Parathyroid adenoma (tissue), 2 donors: Measurements from ENCODE around the gene ARFGEF2.

ENCODE experiments used
- H2AFZ ChIP-seq: fragments of 300-600 bp; sonication (generic); one replicate; pipeline ENCODE4 v1.7.0; 2017; ENCODE audit warnings: antibody characterized with exemption, mild to moderate bottlenecking
- H3K27ac ChIP-seq: fragments of 300-600 bp; sonication (generic); one replicate; pipeline ENCODE4 v1.7.0; 2017
- H3K27me3 ChIP-seq: fragments of 300-600 bp; sonication (generic); one replicate; pipeline ENCODE4 v1.7.0; 2017; ENCODE audit warnings: low read length; ENCODE audit not compliant: control insufficient read depth, insufficient read depth
- H3K36me3 ChIP-seq: fragments of 300-600 bp; sonication (generic); one replicate; pipeline ENCODE4 v1.7.0; 2017; ENCODE audit warnings: low read length; ENCODE audit not compliant: control insufficient read depth, insufficient read depth
- H3K4me1 ChIP-seq: fragments of 300-600 bp; sonication (generic); one replicate; pipeline ENCODE4 v1.7.0; 2017; ENCODE audit warnings: control low read depth
- H3K4me2 ChIP-seq: fragments of 300-600 bp; sonication (generic); one replicate; pipeline ENCODE4 v1.7.0; 2017; ENCODE audit warnings: low read length
- H3K4me3 ChIP-seq: fragments of 300-600 bp; sonication (generic); one replicate; pipeline ENCODE4 v1.7.0; 2017; ENCODE audit warnings: low read depth, low read length
- H3K79me2 ChIP-seq: fragments of 300-600 bp; sonication (generic); one replicate; pipeline ENCODE4 v1.7.0; 2017; ENCODE audit warnings: control low read depth
- H3K9ac ChIP-seq: fragments of 300-600 bp; sonication (generic); one replicate; pipeline ENCODE4 v1.7.0; 2017; ENCODE audit warnings: mild to moderate bottlenecking
- H3K9me3 ChIP-seq: fragments of 300-600 bp; sonication (generic); one replicate; pipeline ENCODE4 v1.7.0; 2017; ENCODE audit warnings: low read length; ENCODE audit not compliant: control insufficient read depth
- TF ChIP-seq, protein P1 (sequence below): fragments of 300-600 bp; sonication (generic); IDR thresholded peaks from one replicate; pipeline ENCODE4 v1.7.0; 2017; ENCODE audit warnings: antibody characterized with exemption, mild to moderate bottlenecking
- donor health status: primary hyperparathyroidism.

The ARFGEF2 gene

DNA sequence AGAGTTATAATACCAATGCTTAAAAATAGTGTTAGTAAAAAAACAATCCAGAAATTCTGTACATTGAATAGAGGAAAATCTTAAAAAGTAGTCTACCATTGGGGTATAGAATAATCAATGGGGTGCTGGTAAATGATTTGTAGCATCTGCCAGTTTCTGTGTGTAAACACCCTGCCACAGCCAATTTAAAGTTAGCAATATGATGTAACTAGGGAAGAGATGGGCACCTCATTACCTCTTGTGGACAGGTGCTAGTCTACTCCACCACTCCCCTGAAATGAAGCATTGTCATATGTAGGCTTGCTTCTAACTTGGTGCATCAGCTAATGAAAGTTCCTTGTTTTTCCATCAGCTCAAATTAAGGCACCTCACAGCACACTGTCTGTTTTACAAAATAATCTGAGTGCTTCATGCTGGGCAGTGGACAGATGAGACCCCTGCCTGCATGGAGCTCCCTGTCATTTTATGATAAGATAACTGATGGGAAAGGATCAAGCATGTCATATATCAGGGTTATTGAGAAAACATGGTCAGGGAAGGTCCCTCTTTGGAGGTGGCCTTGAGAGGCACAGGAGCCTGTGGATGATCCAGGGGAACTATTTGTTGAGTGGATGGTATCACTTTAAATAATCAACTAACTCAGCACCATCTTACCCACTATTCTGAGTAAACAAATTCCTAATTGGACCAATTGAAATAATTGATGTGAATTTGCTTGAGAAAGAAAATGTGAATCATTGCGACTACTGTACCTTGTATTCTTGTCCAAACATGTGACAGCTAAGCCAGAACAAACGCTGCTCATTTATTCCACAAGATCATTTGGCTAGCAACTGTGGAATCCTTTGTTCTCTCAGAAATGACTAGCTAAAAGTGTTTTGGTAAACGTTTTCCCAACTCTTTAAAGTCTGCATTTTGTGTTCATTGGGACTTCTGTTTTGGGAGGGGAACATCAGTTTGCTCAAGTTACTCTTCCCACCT, 78.7 kb downstream of the ARFGEF2 start:
- no peaks in the 10 kb centered on the region for H3K79me2 ChIP-seq
- no peak overlapping the region for H3K27ac ChIP-seq
- H3K4me3 ChIP-seq, result no peak overlapping the region

DNA sequence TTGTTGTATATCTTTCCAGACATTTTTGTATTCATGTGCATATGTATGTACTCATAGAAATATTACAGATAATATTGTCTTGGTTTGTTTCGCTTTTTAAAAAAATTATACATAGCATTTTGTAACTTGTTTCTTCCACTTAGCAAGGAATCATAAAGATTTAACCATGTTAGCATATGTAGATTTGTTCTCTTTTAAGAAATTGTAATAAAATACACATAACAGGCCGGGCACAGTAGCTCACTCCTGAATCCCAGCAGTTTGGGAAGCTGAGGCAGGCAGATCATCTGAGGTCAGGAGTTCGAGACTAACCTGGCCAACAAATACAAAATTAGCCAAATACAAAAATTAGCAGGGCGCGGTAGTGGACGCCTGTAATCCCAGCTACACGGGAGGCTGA, 80.2 kb downstream of the ARFGEF2 start:
- TF ChIP-seq, protein P1, sequence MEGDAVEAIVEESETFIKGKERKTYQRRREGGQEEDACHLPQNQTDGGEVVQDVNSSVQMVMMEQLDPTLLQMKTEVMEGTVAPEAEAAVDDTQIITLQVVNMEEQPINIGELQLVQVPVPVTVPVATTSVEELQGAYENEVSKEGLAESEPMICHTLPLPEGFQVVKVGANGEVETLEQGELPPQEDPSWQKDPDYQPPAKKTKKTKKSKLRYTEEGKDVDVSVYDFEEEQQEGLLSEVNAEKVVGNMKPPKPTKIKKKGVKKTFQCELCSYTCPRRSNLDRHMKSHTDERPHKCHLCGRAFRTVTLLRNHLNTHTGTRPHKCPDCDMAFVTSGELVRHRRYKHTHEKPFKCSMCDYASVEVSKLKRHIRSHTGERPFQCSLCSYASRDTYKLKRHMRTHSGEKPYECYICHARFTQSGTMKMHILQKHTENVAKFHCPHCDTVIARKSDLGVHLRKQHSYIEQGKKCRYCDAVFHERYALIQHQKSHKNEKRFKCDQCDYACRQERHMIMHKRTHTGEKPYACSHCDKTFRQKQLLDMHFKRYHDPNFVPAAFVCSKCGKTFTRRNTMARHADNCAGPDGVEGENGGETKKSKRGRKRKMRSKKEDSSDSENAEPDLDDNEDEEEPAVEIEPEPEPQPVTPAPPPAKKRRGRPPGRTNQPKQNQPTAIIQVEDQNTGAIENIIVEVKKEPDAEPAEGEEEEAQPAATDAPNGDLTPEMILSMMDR, result no peak
- no peak overlapping the region for H3K27ac ChIP-seq
- H3K27me3 ChIP-seq, result no peaks in the 10 kb centered on the region
- no peak overlapping the region for H2AFZ ChIP-seq
- no peak overlapping the region for H3K4me3 ChIP-seq
- no peak overlapping the region for H3K4me2 ChIP-seq
- H3K4me1 ChIP-seq, result no peaks in the 10 kb centered on the region
- no peaks in the 10 kb centered on the region for H3K9me3 ChIP-seq
- H3K9ac ChIP-seq, result no peak overlapping the region
- no peaks in the 10 kb centered on the region for H3K36me3 ChIP-seq
- peaks cover under 1% of the 10 kb centered on the region for H3K79me2 ChIP-seq

More for the DNA sequence above, 78.7 kb downstream of the ARFGEF2 start:
- H3K36me3 ChIP-seq, result no peaks in the 10 kb centered on the region
- H3K4me1 ChIP-seq, result no peaks in the 10 kb centered on the region
- H3K9ac ChIP-seq, result no peak overlapping the region
- H3K27me3 ChIP-seq, result no peaks in the 10 kb centered on the region
- H3K4me2 ChIP-seq, result no peak overlapping the region
- no peaks in the 10 kb centered on the region for H3K9me3 ChIP-seq
- TF ChIP-seq, protein P1, result no peak
- H2AFZ ChIP-seq, result no peak overlapping the region

DNA sequence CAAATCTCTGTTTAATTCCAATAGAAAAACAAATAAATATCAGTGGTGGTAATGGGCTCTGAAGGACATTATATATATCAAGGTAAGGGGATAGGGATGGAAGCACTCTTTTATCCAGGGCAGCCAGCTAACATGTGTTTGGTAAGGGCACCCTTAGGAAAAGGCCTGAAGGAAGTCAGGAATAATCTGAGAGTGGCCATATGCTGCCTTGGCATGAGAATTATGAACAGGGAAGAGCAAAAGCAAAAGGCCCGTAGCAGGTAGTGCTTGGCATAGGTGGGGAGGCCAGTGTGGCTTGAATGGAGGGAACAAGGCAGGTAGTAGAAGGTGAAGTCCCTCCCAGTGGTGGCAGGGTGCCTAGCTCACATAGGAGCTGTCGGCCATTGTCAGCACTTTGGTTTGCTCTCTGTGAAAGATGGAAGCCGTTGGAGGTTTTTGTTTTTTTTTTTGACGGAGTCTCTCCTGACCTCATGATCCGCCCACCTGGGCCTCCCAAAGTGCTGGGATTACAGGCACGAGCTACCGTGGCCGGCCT, 85.0 kb downstream of the ARFGEF2 start:
- H3K79me2 ChIP-seq, result peaks cover 2% of the 10 kb centered on the region
- no peak overlapping the region for H3K4me3 ChIP-seq
- H3K27me3 ChIP-seq, result no peaks in the 10 kb centered on the region
- no peaks in the 10 kb centered on the region for H3K9me3 ChIP-seq
- no peak overlapping the region for H3K9ac ChIP-seq
- TF ChIP-seq, protein P1, result no peak
- no peak overlapping the region for H2AFZ ChIP-seq
- H3K27ac ChIP-seq, result no peak overlapping the region
- H3K4me2 ChIP-seq, result no peak overlapping the region
- H3K36me3 ChIP-seq, result no peaks in the 10 kb centered on the region
- H3K4me1 ChIP-seq, result no peaks in the 10 kb centered on the region

DNA sequence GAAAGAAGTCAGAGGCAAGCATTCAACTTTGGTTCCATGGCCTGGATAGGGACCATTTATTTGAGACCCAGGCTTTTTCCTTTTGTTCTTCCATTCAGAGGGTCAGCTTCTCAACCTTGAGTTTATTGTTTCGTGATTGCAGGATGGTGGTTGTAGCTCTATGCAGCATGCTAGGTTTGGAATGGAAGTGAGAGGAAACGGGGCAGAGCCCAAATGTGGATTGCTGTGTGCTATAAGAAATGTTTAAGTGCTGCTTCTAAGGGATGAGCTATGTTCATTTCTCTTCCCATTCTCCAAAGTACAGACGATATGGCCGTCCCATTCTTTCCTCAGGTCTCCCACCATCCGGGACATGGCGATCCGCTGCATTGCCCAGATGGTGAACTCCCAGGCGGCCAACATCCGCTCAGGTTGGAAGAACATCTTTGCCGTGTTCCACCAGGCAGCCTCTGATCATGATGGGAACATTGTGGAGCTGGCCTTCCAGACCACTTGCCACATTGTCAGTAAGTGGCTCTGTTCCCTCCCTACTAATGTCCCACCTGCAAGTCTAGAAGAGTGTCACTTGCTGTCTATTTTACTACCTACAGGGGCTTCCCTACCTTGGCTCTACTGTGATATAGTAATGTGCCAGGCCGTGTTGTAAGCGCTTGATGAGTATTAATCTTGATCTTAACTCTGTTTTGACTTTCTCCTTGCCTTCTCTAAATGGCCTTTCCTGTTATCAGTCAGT, 88.6 kb downstream of the ARFGEF2 start:
- H3K36me3 ChIP-seq, result no peaks in the 10 kb centered on the region
- H2AFZ ChIP-seq, result no peak overlapping the region
- H3K4me2 ChIP-seq, result no peak overlapping the region
- no peak overlapping the region for H3K9ac ChIP-seq
- no peak overlapping the region for H3K4me3 ChIP-seq
- no peaks in the 10 kb centered on the region for H3K4me1 ChIP-seq
- TF ChIP-seq, protein P1, result no peak
- peaks cover 2% of the 10 kb centered on the region for H3K79me2 ChIP-seq
- H3K27me3 ChIP-seq, result no peaks in the 10 kb centered on the region
- no peaks in the 10 kb centered on the region for H3K9me3 ChIP-seq
- no peak overlapping the region for H3K27ac ChIP-seq
